Ovary (tissue), 3 donors: ENCODE results near the gene FAT1.

Experiments used
- EP300 ChIP-seq: sonication (generic); formaldehyde crosslinking; IDR thresholded peaks from one replicate; pipeline ENCODE4 v1.6.1; 2017; ENCODE audit warnings: antibody characterized with exemption
- POLR2A ChIP-seq: fragments of 450-650 bp; IDR thresholded peaks from one replicate; pipeline ENCODE4 v1.6.1; 2017; ENCODE audit warnings: antibody characterized with exemption, mild to moderate bottlenecking, moderate library complexity
- TF ChIP-seq, protein P1 (sequence below), 3 donors: fragments of 450-650 bp in 2 of 3; fragments of 200-600 bp in 1 of 3; IDR thresholded peaks; one replicate each; pipeline versions ENCODE4 v1.5.1 to v1.8.0; 2016 to 2022; ENCODE audit warnings: antibody characterized with exemption in 3 of 3, mild to moderate bottlenecking in 1 of 3
- donor health status: DM: no; HTN: no; CAD: no.

DNA sequence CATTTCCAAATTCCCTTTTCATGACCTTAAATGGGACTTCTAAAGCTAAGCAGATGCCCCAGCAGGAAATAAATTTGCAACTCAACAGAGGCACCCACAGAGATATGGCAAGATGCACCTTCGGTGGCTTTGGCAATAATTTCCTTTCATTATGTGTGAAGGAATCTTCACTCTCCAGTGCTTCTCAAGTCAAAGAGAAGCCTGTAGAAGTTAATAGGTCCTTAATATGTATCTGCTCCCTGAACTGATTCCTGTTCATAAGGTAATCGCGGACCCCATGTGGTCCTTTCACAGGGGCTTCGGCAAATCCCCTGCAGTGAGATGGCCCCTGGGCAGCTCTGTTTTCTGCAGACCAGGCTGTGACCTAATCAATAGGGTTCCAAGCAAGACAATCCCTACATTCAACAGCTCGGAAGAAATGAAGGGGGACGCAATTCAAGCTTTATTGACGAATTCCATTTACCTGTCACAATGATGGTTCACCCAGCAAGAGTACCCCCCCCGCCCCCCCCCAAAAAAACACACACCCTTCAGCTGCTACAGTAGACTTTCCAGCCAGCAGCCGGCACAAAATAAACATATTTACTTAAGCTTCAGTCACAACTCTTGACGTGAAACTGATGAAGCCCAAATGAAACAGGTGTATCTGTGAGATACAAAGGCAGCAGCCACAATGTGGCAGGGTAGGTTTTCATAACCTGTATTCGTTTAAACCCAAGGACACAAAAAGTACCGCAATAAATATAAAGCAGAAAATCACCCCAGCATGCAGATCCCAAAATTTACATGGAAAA, 35.3 kb downstream of the FAT1 start:
- TF ChIP-seq POLR2A (no peak), EP300 (no peak)
- TF ChIP-seq, protein P1, sequence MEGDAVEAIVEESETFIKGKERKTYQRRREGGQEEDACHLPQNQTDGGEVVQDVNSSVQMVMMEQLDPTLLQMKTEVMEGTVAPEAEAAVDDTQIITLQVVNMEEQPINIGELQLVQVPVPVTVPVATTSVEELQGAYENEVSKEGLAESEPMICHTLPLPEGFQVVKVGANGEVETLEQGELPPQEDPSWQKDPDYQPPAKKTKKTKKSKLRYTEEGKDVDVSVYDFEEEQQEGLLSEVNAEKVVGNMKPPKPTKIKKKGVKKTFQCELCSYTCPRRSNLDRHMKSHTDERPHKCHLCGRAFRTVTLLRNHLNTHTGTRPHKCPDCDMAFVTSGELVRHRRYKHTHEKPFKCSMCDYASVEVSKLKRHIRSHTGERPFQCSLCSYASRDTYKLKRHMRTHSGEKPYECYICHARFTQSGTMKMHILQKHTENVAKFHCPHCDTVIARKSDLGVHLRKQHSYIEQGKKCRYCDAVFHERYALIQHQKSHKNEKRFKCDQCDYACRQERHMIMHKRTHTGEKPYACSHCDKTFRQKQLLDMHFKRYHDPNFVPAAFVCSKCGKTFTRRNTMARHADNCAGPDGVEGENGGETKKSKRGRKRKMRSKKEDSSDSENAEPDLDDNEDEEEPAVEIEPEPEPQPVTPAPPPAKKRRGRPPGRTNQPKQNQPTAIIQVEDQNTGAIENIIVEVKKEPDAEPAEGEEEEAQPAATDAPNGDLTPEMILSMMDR (IDR thresholded peaks at IDR 0.05): no peak
